MCF 10A (cell line): ENCODE data around the gene CCL13. TPM values are rescaled to one million over a fixed set of nuclear protein-coding genes. Genes with fewer than 3 reads are reported as not detected.

Source experiments
- BruUV-seq: library from RNA; stranded (reverse); fragments of 400-500 nt; replicated peaks from 2 replicates; lab custom pipeline; 2021; lab: Mats Ljungman, UMichigan
- CTCF ChIA-PET: fragments of 300-600 bp; sonication (Branson Sonifier 250); formaldehyde crosslinking; extraction: SDS; loops from one replicate; lab custom pipeline; 2021; ENCODE audit warnings: antibody characterized with exemption, inconsistent platforms; lab: Yijun Ruan, JAX
- POLR2A ChIA-PET: fragments of 300-600, 350-650 bp; sonication (Branson Sonifier 250); formaldehyde crosslinking; extraction: SDS; loops from one replicate; lab custom pipeline; 2020; ENCODE audit warnings: antibody characterized with exemption, inconsistent platforms; lab: Yijun Ruan, JAX
- DNase-seq: peaks from one replicate; pipeline ENCODE4 v3.0.0-alpha.2; 2018; ENCODE audit not compliant: unreplicated experiment
- H3K27ac Mint-ChIP-seq: one replicate; pipeline ENCODE4 v1.8.0; 2022; ENCODE audit warnings: mild to moderate bottlenecking, low read depth, mixed read lengths; ENCODE audit not compliant: unreplicated experiment
- H3K27me3 Mint-ChIP-seq: one replicate; pipeline ENCODE4 v1.8.0; 2022; ENCODE audit warnings: mixed read lengths; ENCODE audit not compliant: insufficient read depth, unreplicated experiment
- H3K36me3 Mint-ChIP-seq: one replicate; pipeline ENCODE4 v1.8.0; 2022; ENCODE audit warnings: mild to moderate bottlenecking, moderate library complexity, mixed read lengths; ENCODE audit not compliant: insufficient read depth, unreplicated experiment
- H3K4me1 Mint-ChIP-seq: one replicate; pipeline ENCODE4 v1.8.0; 2022; ENCODE audit warnings: mixed read lengths; ENCODE audit not compliant: insufficient read depth, unreplicated experiment
- H3K4me3 Mint-ChIP-seq: one replicate; pipeline ENCODE4 v1.8.0; 2022; ENCODE audit warnings: mild to moderate bottlenecking, moderate library complexity, mixed read lengths; ENCODE audit not compliant: unreplicated experiment
- H3K9me3 Mint-ChIP-seq: one replicate; pipeline ENCODE4 v1.8.0; 2022; ENCODE audit warnings: mixed read lengths; ENCODE audit not compliant: unreplicated experiment
- CTCF ChIP-seq: fragments of 200-600 bp; IDR thresholded peaks from one replicate; pipeline ENCODE4 v1.8.0; 2022; ENCODE audit warnings: antibody characterized with exemption, mild to moderate bottlenecking; ENCODE audit not compliant: unreplicated experiment
- intact Hi-C: fragments of 100-400 bp; cut with micrococcal nuclease; formaldehyde crosslinking; loops from 2 replicates; pipeline ENCODE4 v1.14.1; 2022
- total RNA-seq: library from RNA; stranded (reverse); gene quantifications from 2 replicates; pipeline ENCODE4 v1.2.3, GENCODE V29; 2022

The CCL13 gene
- total RNA-seq, 1 experiment from 2014 or later, result not detected

GRCh38 chr17:34375426-34375997 is 19.2 kb downstream of the CCL13 start:
- Mint-ChIP-seq H3K4me3 (no peak overlapping the region), H3K27ac (no peak overlapping the region), H3K27me3 (no peaks in the 10 kb centered on the region), H3K4me1 (no peaks in the 10 kb centered on the region), H3K9me3 (no peaks in the 10 kb centered on the region), H3K36me3 (no peaks in the 10 kb centered on the region)
- CTCF ChIA-PET, result interaction anchor here (0.6 kb wide), 1 partner anchor 745 kb away, joined by 4 read pairs; no protein-coding TSS in a partner anchor
- intact Hi-C loops, result no loop called here
- no peak for TF ChIP-seq CTCF
- no peak for DNase-seq
- no TSS peak for BruUV-seq
- POLR2A ChIA-PET, result no interaction called here

- H3K4me1 Mint-ChIP-seq, result no peaks in the 10 kb centered on the region
- POLR2A ChIA-PET, result no interaction called here
- CTCF ChIA-PET, result interaction anchor here (0.6 to 1.7 kb wide), 3 partner anchors 15 to 599 kb away, joined by 3 to 8 read pairs (median 4); no protein-coding TSS in a partner anchor
- BruUV-seq, result no TSS peak
- H3K36me3 Mint-ChIP-seq, result no peaks in the 10 kb centered on the region
- no peak for TF ChIP-seq CTCF
- no peak for DNase-seq
- no peaks in the 10 kb centered on the region for H3K9me3 Mint-ChIP-seq
- H3K4me3 Mint-ChIP-seq, result no peak overlapping the region
- H3K27me3 Mint-ChIP-seq, result no peaks in the 10 kb centered on the region
- intact Hi-C loops, result no loop called here
- no peak overlapping the region for H3K27ac Mint-ChIP-seq
Measured at GRCh38 chr17:34377078-34377823, 21.0 kb downstream of the CCL13 start.

DNA sequence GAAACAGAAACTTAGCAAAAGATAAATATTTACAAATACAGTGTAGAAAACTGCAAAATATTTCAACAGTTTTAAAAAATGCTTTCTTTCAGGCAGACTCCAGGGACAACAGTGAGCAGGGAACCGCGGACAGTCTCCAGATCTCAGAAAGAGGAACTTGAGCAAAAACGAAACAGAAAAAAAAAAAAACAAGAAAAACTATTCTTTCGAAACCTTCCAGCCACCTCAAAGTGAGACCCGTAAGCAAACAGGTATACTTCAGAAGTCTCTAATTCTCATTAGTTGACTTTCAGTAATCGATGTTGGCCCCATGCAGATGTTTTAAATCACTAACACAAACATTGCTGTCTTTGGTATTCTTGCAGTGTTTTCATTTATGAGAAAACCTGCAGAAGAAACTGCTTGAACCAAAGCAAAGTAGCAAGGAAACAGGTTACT is 22.4 kb downstream of the CCL13 start:
- Mint-ChIP-seq H3K9me3 (no peaks in the 10 kb centered on the region), H3K27ac (no peak overlapping the region), H3K27me3 (no peaks in the 10 kb centered on the region), H3K36me3 (no peaks in the 10 kb centered on the region), H3K4me3 (no peak overlapping the region), H3K4me1 (no peaks in the 10 kb centered on the region)
- CTCF ChIA-PET, result interaction anchor here (1.5 to 1.7 kb wide), 2 partner anchors 17 to 601 kb away, joined by 3 to 8 read pairs; no protein-coding TSS in a partner anchor
- DNase-seq, result no peak
- BruUV-seq, result no TSS peak
- TF ChIP-seq CTCF, result no peak
- POLR2A ChIA-PET, result no interaction called here
- intact Hi-C loops, result no loop called here

- no peak overlapping the region for H3K27ac Mint-ChIP-seq
- peaks cover 2% of the 10 kb centered on the region for H3K9me3 Mint-ChIP-seq
- DNase-seq, result no peak
- TF ChIP-seq CTCF, result no peak
- H3K27me3 Mint-ChIP-seq, result peaks cover 6% of the 10 kb centered on the region
- no peak overlapping the region for H3K4me3 Mint-ChIP-seq
- no peaks in the 10 kb centered on the region for H3K4me1 Mint-ChIP-seq
- BruUV-seq, result no TSS peak
- ChIA-PET POLR2A (no interaction called here), CTCF (no interaction called here)
- intact Hi-C loops, result no loop called here
- no peaks in the 10 kb centered on the region for H3K36me3 Mint-ChIP-seq
Measured at GRCh38 chr17:34379868-34380267, 23.6 kb downstream of the CCL13 start.
